ENCODE data around the gene DYRK1B.

DNA sequence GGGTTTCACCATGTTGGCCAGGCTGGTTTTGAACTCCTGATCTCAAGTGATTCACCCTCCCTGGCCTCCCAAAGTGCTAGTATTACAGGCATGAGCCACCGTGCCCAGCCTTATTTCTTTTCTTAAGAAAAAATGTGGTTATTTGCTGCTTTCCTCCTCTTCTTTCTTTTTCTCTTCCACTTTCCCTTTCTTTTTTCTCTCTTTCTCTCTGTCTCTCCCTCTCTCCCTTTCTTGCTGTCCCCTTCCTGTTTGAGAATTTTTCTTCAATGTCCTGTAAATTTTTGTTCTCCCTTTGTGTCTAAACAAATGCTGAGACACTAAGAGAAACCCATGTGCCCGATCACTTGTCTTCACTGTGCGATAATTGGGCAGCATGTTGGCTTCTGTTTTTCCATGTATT, 53.1 kb downstream of the DYRK1B start:
- TF ChIP-seq, protein P1, sequence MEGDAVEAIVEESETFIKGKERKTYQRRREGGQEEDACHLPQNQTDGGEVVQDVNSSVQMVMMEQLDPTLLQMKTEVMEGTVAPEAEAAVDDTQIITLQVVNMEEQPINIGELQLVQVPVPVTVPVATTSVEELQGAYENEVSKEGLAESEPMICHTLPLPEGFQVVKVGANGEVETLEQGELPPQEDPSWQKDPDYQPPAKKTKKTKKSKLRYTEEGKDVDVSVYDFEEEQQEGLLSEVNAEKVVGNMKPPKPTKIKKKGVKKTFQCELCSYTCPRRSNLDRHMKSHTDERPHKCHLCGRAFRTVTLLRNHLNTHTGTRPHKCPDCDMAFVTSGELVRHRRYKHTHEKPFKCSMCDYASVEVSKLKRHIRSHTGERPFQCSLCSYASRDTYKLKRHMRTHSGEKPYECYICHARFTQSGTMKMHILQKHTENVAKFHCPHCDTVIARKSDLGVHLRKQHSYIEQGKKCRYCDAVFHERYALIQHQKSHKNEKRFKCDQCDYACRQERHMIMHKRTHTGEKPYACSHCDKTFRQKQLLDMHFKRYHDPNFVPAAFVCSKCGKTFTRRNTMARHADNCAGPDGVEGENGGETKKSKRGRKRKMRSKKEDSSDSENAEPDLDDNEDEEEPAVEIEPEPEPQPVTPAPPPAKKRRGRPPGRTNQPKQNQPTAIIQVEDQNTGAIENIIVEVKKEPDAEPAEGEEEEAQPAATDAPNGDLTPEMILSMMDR (IDR thresholded peaks at IDR 0.05; ENCODE audit: insufficient read depth, low read depth, low read length) = no peak
- no peak for TF ChIP-seq EZH2 (IDR thresholded peaks at IDR 0.05; ENCODE audit: insufficient read depth, low read length)

Data from astrocyte (in vitro differentiated cells and primary cell).